A549 (cell line): ENCODE data around the gene NELFB.

Experiments
- NFE2L2 ChIP-seq: fragments of 150-350 bp; conservative IDR thresholded peaks from 2 replicates; pipeline ENCODE4 v1.6.1; 2014; ENCODE audit warnings: low read length
- POLR2A ChIP-seq: IDR thresholded peaks from 2 replicates; pipeline ENCODE4 v1.6.1; 2012; ENCODE audit warnings: mild to moderate bottlenecking, low read length
- RCOR1 ChIP-seq: fragments of 150-350 bp; IDR thresholded peaks from 2 replicates; pipeline ENCODE4 v1.6.1; 2014; ENCODE audit warnings: antibody characterized with exemption, low read length, low read depth
- SREBF2 ChIP-seq: fragments of 450-650 bp; IDR thresholded peaks from 2 replicates; pipeline ENCODE4 v1.6.1; 2014; ENCODE audit warnings: mild to moderate bottlenecking, moderate library complexity
- ZC3H11A ChIP-seq: fragments of 450-650 bp; IDR thresholded peaks from 2 replicates; pipeline ENCODE4 v1.6.1; 2014; ENCODE audit warnings: antibody characterized with exemption, mild to moderate bottlenecking
- ZNF302 ChIP-seq: fragments of 250-450 bp; sonication (Bioruptor Pico); IDR thresholded peaks from 2 replicates; pipeline ENCODE4 v1.9.0; 2021; ENCODE audit warnings: inconsistent platforms, mild to moderate bottlenecking, moderate library complexity
- TF ChIP-seq, protein P1 (sequence below): fragments of >200 bp; sonication (Bioruptor Twin); formaldehyde crosslinking; IDR thresholded peaks from 3 replicates; pipeline ENCODE4 v1.5.1; 2016

DNA sequence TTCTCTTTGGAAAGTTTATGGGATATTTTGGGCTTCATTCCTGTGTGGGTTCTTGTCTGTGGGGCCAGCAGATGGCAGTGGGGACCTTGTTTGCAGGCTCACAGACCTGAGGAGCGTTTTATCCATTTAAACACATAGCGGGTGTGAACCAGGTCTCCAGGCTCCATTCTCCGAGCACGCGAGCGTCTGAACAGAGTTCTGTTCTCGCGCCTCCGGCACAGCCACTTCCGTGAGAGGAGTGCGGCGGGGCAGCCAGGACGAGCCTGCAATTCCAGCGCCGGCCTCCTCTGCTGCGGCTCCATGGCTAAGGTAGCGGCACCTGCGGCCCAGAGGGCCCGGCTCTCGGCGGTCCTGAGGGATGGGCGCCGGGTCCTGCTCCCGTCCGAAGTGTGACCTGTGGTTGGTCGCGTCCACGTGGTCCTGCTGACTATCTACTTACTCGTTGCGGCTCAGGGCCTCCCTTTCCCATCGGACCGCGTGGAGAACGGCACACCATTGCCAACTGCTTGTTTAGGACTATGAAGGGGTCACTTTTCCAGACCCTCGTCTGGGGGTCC is 39.6 kb downstream of the NELFB start:
- TF ChIP-seq SREBF2 (no peak), ZNF302 (CRISPR knock-in tag) (no peak), RCOR1 (no peak), ZC3H11A (no peak), POLR2A (no peak), NFE2L2 (no peak)
- TF ChIP-seq, protein P1, sequence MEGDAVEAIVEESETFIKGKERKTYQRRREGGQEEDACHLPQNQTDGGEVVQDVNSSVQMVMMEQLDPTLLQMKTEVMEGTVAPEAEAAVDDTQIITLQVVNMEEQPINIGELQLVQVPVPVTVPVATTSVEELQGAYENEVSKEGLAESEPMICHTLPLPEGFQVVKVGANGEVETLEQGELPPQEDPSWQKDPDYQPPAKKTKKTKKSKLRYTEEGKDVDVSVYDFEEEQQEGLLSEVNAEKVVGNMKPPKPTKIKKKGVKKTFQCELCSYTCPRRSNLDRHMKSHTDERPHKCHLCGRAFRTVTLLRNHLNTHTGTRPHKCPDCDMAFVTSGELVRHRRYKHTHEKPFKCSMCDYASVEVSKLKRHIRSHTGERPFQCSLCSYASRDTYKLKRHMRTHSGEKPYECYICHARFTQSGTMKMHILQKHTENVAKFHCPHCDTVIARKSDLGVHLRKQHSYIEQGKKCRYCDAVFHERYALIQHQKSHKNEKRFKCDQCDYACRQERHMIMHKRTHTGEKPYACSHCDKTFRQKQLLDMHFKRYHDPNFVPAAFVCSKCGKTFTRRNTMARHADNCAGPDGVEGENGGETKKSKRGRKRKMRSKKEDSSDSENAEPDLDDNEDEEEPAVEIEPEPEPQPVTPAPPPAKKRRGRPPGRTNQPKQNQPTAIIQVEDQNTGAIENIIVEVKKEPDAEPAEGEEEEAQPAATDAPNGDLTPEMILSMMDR: peak; percentile 28; the same call in 1 of the 3 replicates
